ENCODE measurements around the gene ARHGDIB. TPM values are rescaled to one million over a fixed set of nuclear protein-coding genes. Genes with fewer than 3 reads are reported as not detected.

Gene ARHGDIB
- total and polyA plus RNA-seq, 2 of the 4 experiments (the other 2 are of a cell fraction) = 24.9 to 30.7 TPM

GRCh38 chr12:14957551-14958168 is 3.7 kb downstream of the ARHGDIB start:
- no TSS peak for BruUV-seq (replicated peaks)
- 80 to 100% methylated on average over 1 of the region's 5 CpGs for WGBS, 2 experiments (ENCODE audit: extremely low coverage in 2 of 2, insufficient read length in 1 of 2)
- Histone ChIP-seq H3K9ac (ENCODE audit: low read depth, low read length) (0 out of 2 replicates have a peak overlapping the region, but pooled peaks have one; percentile 22), H4K91ac (ENCODE audit: insufficient read depth, low read depth, low read length) (no peak overlapping the region), H3K27me3 (ENCODE audit: control insufficient read depth, insufficient read depth, low read length) (no peaks in the 10 kb centered on the region), H2BK120ac (ENCODE audit: low read depth, low read length) (no peak overlapping the region), H3K36me3 (ENCODE audit: control insufficient read depth, insufficient read depth, low read length) (no peaks in the 10 kb centered on the region), H3K27ac (ENCODE audit: insufficient read depth, low read length) (no peak overlapping the region), H2BK5ac (ENCODE audit: low read depth, low read length, poor library complexity, severe bottlenecking) (no peak overlapping the region), H2AK9ac (replicated peaks; ENCODE audit: low read depth, low read length, poor library complexity) (no peak overlapping the region), H3K23ac (ENCODE audit: low read depth, low read length) (no peak overlapping the region; the same call in 1 of the 2 replicates), H4K5ac (ENCODE audit: low read depth, low read length) (0 out of 2 replicates have a peak overlapping the region, but pooled peaks have one; percentile 25), H3K14ac (replicated peaks; ENCODE audit: low read depth, low read length) (no peak overlapping the region), H4K8ac (ENCODE audit: low read depth in 2 of 2, low read length in 2 of 2) (no peak overlapping the region), H2AK5ac (ENCODE audit: low read depth, low read length) (no peak overlapping the region), H3K4me1 (ENCODE audit: control insufficient read depth, insufficient read depth, low read length) (peaks cover 5% of the 10 kb centered on the region; the same call in 1 of the 2 replicates), H3K9me1 (ENCODE audit: insufficient read depth, low read length) (peaks cover 6% of the 10 kb centered on the region), H3K4me3 (ENCODE audit: insufficient read depth, low read depth, low read length) (no peak overlapping the region), H4K20me1 (ENCODE audit: insufficient read depth, low read length) (no peaks in the 10 kb centered on the region), H2AFZ (replicated peaks; ENCODE audit: low read length, poor library complexity) (peak overlapping the region; percentile 57), H3K18ac (ENCODE audit: low read depth, low read length) (no peak overlapping the region), H2BK15ac (ENCODE audit: low read depth, low read length) (0 out of 3 replicates have a peak overlapping the region, but pooled peaks have one; percentile 5), H3K4ac (ENCODE audit: low read depth, low read length) (no peak overlapping the region; the same call in 1 of the 2 replicates), H3K79me1 (ENCODE audit: low read depth in 1 of 2, low read length in 2 of 2) (no peaks in the 10 kb centered on the region), H3K56ac (ENCODE audit: extremely low read depth, insufficient read depth, low read length) (no peak overlapping the region), H2BK20ac (ENCODE audit: low read depth, low read length) (no peak overlapping the region), H3K4me2 (ENCODE audit: low read depth, low read length) (no peak overlapping the region), H3K9me3 (ENCODE audit: control insufficient read depth, insufficient read depth, low read length) (no peaks in the 10 kb centered on the region)
- intact Hi-C loops (cut with micrococcal nuclease) = no loop called here
- in situ Hi-C loops (cut with MboI; ENCODE audit: low sequenced_read_pairs) = no loop called here
- POLR2A ChIA-PET (ENCODE audit: unreplicated experiment) = no interaction called here
- TF ChIP-seq FOS (IDR thresholded peaks at IDR 0.05; ENCODE audit: low read depth, low read length) = no peak
- no peak for TF ChIP-seq RCOR1 (IDR thresholded peaks at IDR 0.05; ENCODE audit: insufficient replicate concordance, low read length)
- no peak for TF ChIP-seq MXI1 (IDR thresholded peaks at IDR 0.05; ENCODE audit: borderline replicate concordance, low read depth, low read length)
- TF ChIP-seq, protein P1, sequence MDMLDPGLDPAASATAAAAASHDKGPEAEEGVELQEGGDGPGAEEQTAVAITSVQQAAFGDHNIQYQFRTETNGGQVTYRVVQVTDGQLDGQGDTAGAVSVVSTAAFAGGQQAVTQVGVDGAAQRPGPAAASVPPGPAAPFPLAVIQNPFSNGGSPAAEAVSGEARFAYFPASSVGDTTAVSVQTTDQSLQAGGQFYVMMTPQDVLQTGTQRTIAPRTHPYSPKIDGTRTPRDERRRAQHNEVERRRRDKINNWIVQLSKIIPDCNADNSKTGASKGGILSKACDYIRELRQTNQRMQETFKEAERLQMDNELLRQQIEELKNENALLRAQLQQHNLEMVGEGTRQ (IDR thresholded peaks at IDR 0.05; ENCODE audit: low read depth, low read length) = no peak
- no peak for TF ChIP-seq MAFK (IDR thresholded peaks at IDR 0.05; ENCODE audit: low read depth, low read length)
- TF ChIP-seq SMC3 (IDR thresholded peaks at IDR 0.05; ENCODE audit: low read depth, low read length) = no peak
- TF ChIP-seq CHD1 (IDR thresholded peaks at IDR 0.05; ENCODE audit: low read depth, low read length) = no peak
- TF ChIP-seq NFE2L2 (IDR thresholded peaks at IDR 0.05; ENCODE audit: low read depth, low read length) = no peak
- TF ChIP-seq RAD21 (IDR thresholded peaks at IDR 0.05; ENCODE audit: low read length) = no peak
- no peak for TF ChIP-seq CEBPB (IDR thresholded peaks at IDR 0.05; ENCODE audit: low read depth, low read length)
- TF ChIP-seq, protein P2, sequence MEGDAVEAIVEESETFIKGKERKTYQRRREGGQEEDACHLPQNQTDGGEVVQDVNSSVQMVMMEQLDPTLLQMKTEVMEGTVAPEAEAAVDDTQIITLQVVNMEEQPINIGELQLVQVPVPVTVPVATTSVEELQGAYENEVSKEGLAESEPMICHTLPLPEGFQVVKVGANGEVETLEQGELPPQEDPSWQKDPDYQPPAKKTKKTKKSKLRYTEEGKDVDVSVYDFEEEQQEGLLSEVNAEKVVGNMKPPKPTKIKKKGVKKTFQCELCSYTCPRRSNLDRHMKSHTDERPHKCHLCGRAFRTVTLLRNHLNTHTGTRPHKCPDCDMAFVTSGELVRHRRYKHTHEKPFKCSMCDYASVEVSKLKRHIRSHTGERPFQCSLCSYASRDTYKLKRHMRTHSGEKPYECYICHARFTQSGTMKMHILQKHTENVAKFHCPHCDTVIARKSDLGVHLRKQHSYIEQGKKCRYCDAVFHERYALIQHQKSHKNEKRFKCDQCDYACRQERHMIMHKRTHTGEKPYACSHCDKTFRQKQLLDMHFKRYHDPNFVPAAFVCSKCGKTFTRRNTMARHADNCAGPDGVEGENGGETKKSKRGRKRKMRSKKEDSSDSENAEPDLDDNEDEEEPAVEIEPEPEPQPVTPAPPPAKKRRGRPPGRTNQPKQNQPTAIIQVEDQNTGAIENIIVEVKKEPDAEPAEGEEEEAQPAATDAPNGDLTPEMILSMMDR (conservative IDR thresholded peaks at IDR 0.05; ENCODE audit: low read depth, low read length) = no peak
- TF ChIP-seq POLR2A (IDR thresholded peaks at IDR 0.05; ENCODE audit: low read depth, low read length) = no peak
- TF ChIP-seq, protein P3, sequence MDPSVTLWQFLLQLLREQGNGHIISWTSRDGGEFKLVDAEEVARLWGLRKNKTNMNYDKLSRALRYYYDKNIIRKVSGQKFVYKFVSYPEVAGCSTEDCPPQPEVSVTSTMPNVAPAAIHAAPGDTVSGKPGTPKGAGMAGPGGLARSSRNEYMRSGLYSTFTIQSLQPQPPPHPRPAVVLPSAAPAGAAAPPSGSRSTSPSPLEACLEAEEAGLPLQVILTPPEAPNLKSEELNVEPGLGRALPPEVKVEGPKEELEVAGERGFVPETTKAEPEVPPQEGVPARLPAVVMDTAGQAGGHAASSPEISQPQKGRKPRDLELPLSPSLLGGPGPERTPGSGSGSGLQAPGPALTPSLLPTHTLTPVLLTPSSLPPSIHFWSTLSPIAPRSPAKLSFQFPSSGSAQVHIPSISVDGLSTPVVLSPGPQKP (IDR thresholded peaks at IDR 0.05; ENCODE audit: borderline replicate concordance, low read depth, low read length) = no peak
- TF ChIP-seq RFX5 (IDR thresholded peaks at IDR 0.05; ENCODE audit: low read depth, low read length) = no peak
- DNase-seq (no peak), ATAC-seq (ENCODE audit: low read depth) (no peak)
- dilution Hi-C loops (cut with HindIII; ENCODE audit: low sequenced_read_pairs, unreplicated experiment) = no loop called here
- CTCF ChIA-PET = no interaction called here
